WI38 (cell line): ENCODE results near the gene WDR54.

ENCODE experiments used
- H3K4me3 ChIP-seq: 2 replicates; pipeline ENCODE4 v1.5.1; 2011; ENCODE audit warnings: low read depth, mild to moderate bottlenecking, control low read depth, low read length
- CTCF ChIP-seq: IDR thresholded peaks from 2 replicates; pipeline ENCODE4 v1.5.1; 2012; ENCODE audit warnings: low read depth, mild to moderate bottlenecking, control low read depth, low read length

WDR54 gene

GRCh38 chr2:74391209-74391579 lies 30.3 kb upstream of the WDR54 start:
- no peak for TF ChIP-seq CTCF
- peak overlapping the region; percentile 95 for H3K4me3 ChIP-seq

- TF ChIP-seq CTCF, result peak; percentile 94
- peak overlapping the region; percentile 95 for H3K4me3 ChIP-seq
Observed at GRCh38 chr2:74391580-74392448, 29.7 kb upstream of the WDR54 start.

- TF ChIP-seq CTCF, result no peak
- no peak overlapping the region for H3K4me3 ChIP-seq
Observed at GRCh38 chr2:74392449-74392743, 29.1 kb upstream of the WDR54 start.

- no peak for TF ChIP-seq CTCF
- no peak overlapping the region for H3K4me3 ChIP-seq
Observed at GRCh38 chr2:74393525-74393924, 28.0 kb upstream of the WDR54 start.

- no peak overlapping the region for H3K4me3 ChIP-seq
- TF ChIP-seq CTCF, result no peak
Observed at GRCh38 chr2:74396149-74396548, 25.4 kb upstream of the WDR54 start.

GRCh38 chr2:74399785-74400184 lies 21.7 kb upstream of the WDR54 start:
- peak; percentile 53 for TF ChIP-seq CTCF
- H3K4me3 ChIP-seq, result no peak overlapping the region

GRCh38 chr2:74401891-74402290 lies 19.6 kb upstream of the WDR54 start:
- no peak overlapping the region for H3K4me3 ChIP-seq
- TF ChIP-seq CTCF, result no peak
